ENCODE measurements around the gene ACAA1. TPM values are rescaled to one million over a fixed set of nuclear protein-coding genes. Genes with fewer than 3 reads are reported as not detected.

The ACAA1 gene
- total RNA-seq, 2 donors from 2014 or later = 40.1 to 43.7 TPM

GRCh38 chr3:38154033-38154494 lies 17.1 kb upstream of the ACAA1 start:
- no peak overlapping the region for H3K27ac Mint-ChIP-seq
- H3K36me3 ChIP-seq (ENCODE audit: control insufficient read depth, insufficient read depth, low read length) = no peaks in the 10 kb centered on the region
- H3K4me1 Mint-ChIP-seq = no peaks in the 10 kb centered on the region
- no peak overlapping the region for H3K4me3 Mint-ChIP-seq
- no peaks in the 10 kb centered on the region for H3K9me3 Mint-ChIP-seq
- no peaks in the 10 kb centered on the region for H3K27me3 ChIP-seq (ENCODE audit: control insufficient read depth, insufficient read depth, low read length, poor library complexity, severe bottlenecking)
- no peaks in the 10 kb centered on the region for H3K9me3 ChIP-seq (ENCODE audit: control insufficient read depth, low read length)
- H3K4me1 ChIP-seq (ENCODE audit: control insufficient read depth, insufficient read depth, low read length) = no peaks in the 10 kb centered on the region
- DNase-seq = no peak
- H3K4me3 ChIP-seq (ENCODE audit: low read length) = no peak overlapping the region
- TF ChIP-seq CTCF (conservative IDR thresholded peaks at IDR 0.05) = no peak
- 99 to 100% methylated on average over 2 of the region's 2 CpGs for WGBS, 2 experiments (ENCODE audit: insufficient coverage in 1 of 2, insufficient read length in 1 of 2)
- no peak overlapping the region for H3K27ac ChIP-seq (ENCODE audit: low read depth, low read length)
- no peaks in the 10 kb centered on the region for H3K36me3 Mint-ChIP-seq (ENCODE audit: low read depth)
- no peak overlapping the region for H3K9ac ChIP-seq (ENCODE audit: extremely low read depth, low read length, poor library complexity, severe bottlenecking)
- H3K27me3 Mint-ChIP-seq (ENCODE audit: insufficient read depth) = no peaks in the 10 kb centered on the region

GRCh38 chr3:38153221-38153620 lies 16.3 kb upstream of the ACAA1 start:
- Histone ChIP-seq H3K4me3 (ENCODE audit: low read length) (no peak overlapping the region), H3K9ac (ENCODE audit: extremely low read depth, low read length, poor library complexity, severe bottlenecking) (no peak overlapping the region), H3K9me3 (ENCODE audit: control insufficient read depth, low read length) (no peaks in the 10 kb centered on the region), H3K4me1 (ENCODE audit: control insufficient read depth, insufficient read depth, low read length) (no peaks in the 10 kb centered on the region), H3K36me3 (ENCODE audit: control insufficient read depth, insufficient read depth, low read length) (no peaks in the 10 kb centered on the region), H3K27me3 (ENCODE audit: control insufficient read depth, insufficient read depth, low read length, poor library complexity, severe bottlenecking) (no peaks in the 10 kb centered on the region), H3K27ac (ENCODE audit: low read depth, low read length) (no peak overlapping the region)
- Mint-ChIP-seq H3K9me3 (no peaks in the 10 kb centered on the region), H3K27me3 (ENCODE audit: insufficient read depth) (no peaks in the 10 kb centered on the region), H3K36me3 (ENCODE audit: low read depth) (no peaks in the 10 kb centered on the region), H3K27ac (no peak overlapping the region), H3K4me1 (no peaks in the 10 kb centered on the region), H3K4me3 (no peak overlapping the region)
- 80 to 82% methylated on average over 1 to 2 of the region's 2 CpGs for WGBS, 2 experiments (ENCODE audit: insufficient coverage in 1 of 2, insufficient read length in 1 of 2)
- no peak for DNase-seq
- TF ChIP-seq CTCF (conservative IDR thresholded peaks at IDR 0.05) = no peak

GRCh38 chr3:38152609-38153008 lies 15.7 kb upstream of the ACAA1 start:
- Histone ChIP-seq H3K4me1 (ENCODE audit: control insufficient read depth, insufficient read depth, low read length) (no peaks in the 10 kb centered on the region), H3K36me3 (ENCODE audit: control insufficient read depth, insufficient read depth, low read length) (no peaks in the 10 kb centered on the region), H3K4me3 (ENCODE audit: low read length) (no peak overlapping the region), H3K9me3 (ENCODE audit: control insufficient read depth, low read length) (no peaks in the 10 kb centered on the region), H3K27me3 (ENCODE audit: control insufficient read depth, insufficient read depth, low read length, poor library complexity, severe bottlenecking) (no peaks in the 10 kb centered on the region), H3K9ac (ENCODE audit: extremely low read depth, low read length, poor library complexity, severe bottlenecking) (no peak overlapping the region), H3K27ac (ENCODE audit: low read depth, low read length) (no peak overlapping the region)
- peaks cover 3% of the 10 kb centered on the region for H3K9me3 Mint-ChIP-seq
- TF ChIP-seq CTCF (conservative IDR thresholded peaks at IDR 0.05) = no peak
- no peak for DNase-seq
- H3K36me3 Mint-ChIP-seq (ENCODE audit: low read depth) = no peaks in the 10 kb centered on the region
- H3K27ac Mint-ChIP-seq = no peak overlapping the region
- WGBS, 2 experiments (ENCODE audit: insufficient coverage in 1 of 2, insufficient read length in 1 of 2) = 96 to 97% methylated on average over 2 of the region's 2 CpGs
- no peak overlapping the region for H3K4me3 Mint-ChIP-seq
- H3K27me3 Mint-ChIP-seq (ENCODE audit: insufficient read depth) = no peaks in the 10 kb centered on the region
- no peaks in the 10 kb centered on the region for H3K4me1 Mint-ChIP-seq
